HG03097 (cell line): ENCODE data around the gene CMTR1.

Experiments
- ATAC-seq: cut with Tn5 transposase; IDR thresholded peaks from one replicate; pipeline ENCODE4 v1.9.1; 2021; ENCODE audit not compliant: unreplicated experiment, low FRiP score

CMTR1 gene

GRCh38 chr6:37525460-37526357 lies 92.7 kb downstream of the CMTR1 start:
- no peak for ATAC-seq

DNA sequence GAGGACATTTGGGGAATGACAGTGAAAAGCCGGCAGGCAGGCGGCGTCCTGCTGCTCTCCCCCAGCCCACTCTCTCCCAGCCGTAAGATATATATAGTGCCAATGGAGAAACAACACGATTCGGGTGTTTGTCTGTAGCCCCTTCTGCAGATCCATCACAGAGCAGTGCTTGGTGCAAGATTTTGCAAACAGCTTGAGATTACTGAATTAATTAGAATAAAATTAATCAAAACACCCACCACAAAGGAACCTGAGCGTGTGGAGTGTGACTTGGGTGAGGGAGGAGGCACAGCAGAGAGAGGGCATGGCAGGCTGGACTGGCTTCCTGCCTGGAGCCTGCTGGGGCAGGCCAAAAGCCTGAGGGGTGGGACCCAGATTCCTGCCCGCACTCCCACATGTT lies 95.5 kb downstream of the CMTR1 start:
- ATAC-seq: no peak

DNA sequence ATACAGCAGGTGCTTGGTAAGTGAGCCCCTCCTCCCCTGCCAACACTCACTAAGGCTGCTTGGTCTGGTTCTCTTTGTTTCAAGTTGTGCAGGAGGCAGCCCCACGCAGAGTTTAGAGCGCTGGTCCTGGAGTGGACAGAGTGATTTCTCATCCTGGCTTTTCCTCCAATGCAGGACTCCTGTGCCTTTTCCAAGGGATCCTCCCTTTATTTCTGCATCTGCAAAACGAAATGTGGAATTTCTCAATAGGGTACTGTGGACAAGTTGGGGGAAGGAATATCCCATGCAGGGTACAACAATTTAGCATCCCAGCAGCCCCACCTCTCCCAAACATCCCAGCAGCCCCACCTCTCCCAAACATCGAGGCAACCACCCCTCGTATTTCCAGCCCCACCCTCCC lies 97.3 kb downstream of the CMTR1 start:
- ATAC-seq: no peak

- no peak for ATAC-seq
Measured at GRCh38 chr6:37531026-37531425, 98.0 kb downstream of the CMTR1 start.
